Subcutaneous abdominal adipose tissue (tissue), 5 donors: ENCODE measurements around the gene GRID1.
"Not testable (repeated sequence)": the region's sequence is repeated elsewhere in the genome, so short reads cannot be mapped to it uniquely, and the experiment has no call there.

Experiments used
- H3K27ac ChIP-seq: one replicate; pipeline ENCODE4 v1.7.0; 2013; ENCODE audit warnings: low read depth, mild to moderate bottlenecking, inconsistent platforms, low read length, moderate library complexity
- H3K27me3 ChIP-seq, 5 donors: one replicate each; pipeline ENCODE4 v1.7.0; 2013; ENCODE audit warnings: low read length in 5 of 5, inconsistent platforms in 1 of 5; ENCODE audit not compliant: control insufficient read depth in 5 of 5, insufficient read depth in 4 of 5
- H3K36me3 ChIP-seq, 5 donors: one replicate each; pipeline ENCODE4 v1.7.0; 2013; ENCODE audit warnings: low read length in 5 of 5; ENCODE audit not compliant: control insufficient read depth in 5 of 5, insufficient read depth in 5 of 5
- H3K4me1 ChIP-seq, 5 donors: one replicate each; pipeline ENCODE4 v1.7.0; 2013; ENCODE audit warnings: low read length in 5 of 5, mild to moderate bottlenecking in 3 of 5, moderate library complexity in 1 of 5; ENCODE audit not compliant: control insufficient read depth in 5 of 5, insufficient read depth in 5 of 5
- H3K4me3 ChIP-seq, 5 donors: one replicate each; pipeline ENCODE4 v1.7.0; 2013; ENCODE audit warnings: low read length in 5 of 5, low read depth in 1 of 5
- H3K9ac ChIP-seq, 5 donors: one replicate each; pipeline ENCODE4 v1.7.0; 2013; ENCODE audit warnings: low read length in 5 of 5, mild to moderate bottlenecking in 4 of 5, moderate library complexity in 3 of 5
- H3K9me3 ChIP-seq, 5 donors: one replicate each; pipeline ENCODE4 v1.7.0; 2013; ENCODE audit warnings: low read length in 5 of 5; ENCODE audit not compliant: control insufficient read depth in 5 of 5
- donor health status: healthy.
- donor health status: healthy.
- donor health status: healthy.
- donor health status: healthy.
- donor health status: healthy.

The GRID1 gene

GRCh38 chr10:86391986-86392722, 25.6 kb upstream of the GRID1 start:
- Histone ChIP-seq H3K36me3 (no peaks in the 10 kb centered on the region), H3K9me3 (no peaks in the 10 kb centered on the region), H3K4me1 (peaks cover 0 to 8% (median 6%) of the 10 kb centered on the region in 5 donors), H3K27me3 (peaks cover 26 to 47% (median 33%) of the 10 kb centered on the region in 5 donors), H3K4me3 (no peak overlapping the region), H3K9ac (no peak overlapping the region), H3K27ac (no peak overlapping the region)

DNA sequence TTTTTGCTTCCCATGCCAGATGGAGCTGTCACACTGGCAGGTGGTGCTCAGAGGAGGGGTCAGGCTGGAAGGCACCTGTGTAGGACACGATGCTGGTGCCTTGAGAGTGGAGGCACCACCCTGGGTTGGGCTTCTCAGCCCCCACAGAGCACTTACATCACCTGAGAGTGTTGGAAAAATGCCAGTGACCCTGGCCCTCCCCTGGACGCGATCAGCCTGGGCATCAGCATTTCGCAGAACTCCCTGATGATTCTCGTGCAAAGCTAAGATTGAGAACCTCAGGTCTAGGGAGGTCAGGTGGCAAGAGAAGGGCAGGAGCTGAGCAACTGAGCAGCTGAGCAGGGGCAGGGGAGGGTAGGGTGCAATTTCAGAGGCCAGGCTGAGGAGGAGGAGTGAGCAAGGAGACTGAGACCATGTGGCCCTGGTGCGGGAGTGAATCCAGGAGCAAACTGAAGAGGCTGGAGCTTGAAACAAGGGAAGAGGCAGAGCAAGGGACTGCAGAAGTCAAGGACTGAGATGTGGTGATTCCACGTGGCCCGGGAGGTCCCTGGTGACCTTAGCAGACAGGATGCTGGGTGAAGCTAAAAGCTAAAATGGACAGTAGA, 24.7 kb upstream of the GRID1 start:
- no peaks in the 10 kb centered on the region for H3K9me3 ChIP-seq
- H3K27me3 ChIP-seq = peaks cover 26 to 48% (median 34%) of the 10 kb centered on the region in 5 donors
- H3K36me3 ChIP-seq = no peaks in the 10 kb centered on the region
- H3K4me1 ChIP-seq = peaks cover 0 to 8% (median 6%) of the 10 kb centered on the region in 5 donors
- H3K27ac ChIP-seq = no peak overlapping the region
- H3K9ac ChIP-seq = no peak overlapping the region
- no peak overlapping the region for H3K4me3 ChIP-seq

- no peak overlapping the region for H3K4me3 ChIP-seq
- peaks cover 0 to 8% (median 6%) of the 10 kb centered on the region in 5 donors for H3K4me1 ChIP-seq
- H3K9me3 ChIP-seq = no peaks in the 10 kb centered on the region
- H3K27ac ChIP-seq = no peak overlapping the region
- H3K9ac ChIP-seq = no peak overlapping the region
- H3K36me3 ChIP-seq = no peaks in the 10 kb centered on the region
- H3K27me3 ChIP-seq = peaks cover 26 to 52% (median 34%) of the 10 kb centered on the region in 5 donors
These were observed 23.9 kb upstream of the GRID1 start for GRCh38 chr10:86390337-86391120.

- Histone ChIP-seq H3K36me3 (no peaks in the 10 kb centered on the region), H3K9ac (no peak overlapping the region), H3K27me3 (peaks cover 26 to 52% (median 34%) of the 10 kb centered on the region in 5 donors), H3K9me3 (no peaks in the 10 kb centered on the region), H3K4me3 (peak overlapping the region; percentile 5 to 58 (median 40)), H3K27ac (no peak overlapping the region), H3K4me1 (peaks cover 0 to 8% (median 6%) of the 10 kb centered on the region in 5 donors)
These were observed 23.0 kb upstream of the GRID1 start for GRCh38 chr10:86389441-86390193.

- not testable (repeated sequence) for H3K27ac ChIP-seq, H3K9me3 ChIP-seq, H3K9ac ChIP-seq, H3K36me3 ChIP-seq, H3K4me1 ChIP-seq
- peak overlapping the region; percentile 5 to 58 (median 40) for H3K4me3 ChIP-seq
- H3K27me3 ChIP-seq = peaks cover 26 to 50% (median 34%) of the 10 kb centered on the region in 5 donors
These were observed 22.5 kb upstream of the GRID1 start for GRCh38 chr10:86389109-86389440.

DNA sequence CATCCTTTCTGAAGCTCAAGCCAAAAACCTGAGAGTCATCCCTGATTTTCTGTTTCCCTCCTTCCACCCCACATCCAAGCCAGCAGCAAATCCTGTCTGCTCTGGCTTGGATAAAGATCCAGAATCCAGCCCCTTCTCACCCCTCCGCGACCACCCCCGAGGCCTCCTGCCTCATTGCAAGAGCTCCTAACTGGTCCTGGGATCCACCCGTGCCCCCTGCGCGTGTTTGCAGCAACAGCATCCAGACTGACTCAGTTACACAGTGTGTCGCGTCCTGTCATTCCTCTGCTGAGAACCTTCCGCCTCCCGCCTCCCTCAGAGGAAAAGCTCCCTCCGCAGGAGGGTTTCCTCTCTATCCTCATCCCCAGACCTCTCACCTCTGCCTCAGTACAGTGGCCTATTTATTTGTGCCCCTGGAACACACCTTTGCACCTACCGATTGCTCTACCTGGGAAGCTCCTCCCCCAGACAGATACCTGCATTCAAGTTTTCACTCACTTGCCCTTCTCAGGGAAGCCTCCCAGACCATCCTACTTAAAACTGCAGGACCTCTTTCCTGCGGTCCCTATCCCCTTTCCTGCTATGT, 21.6 kb upstream of the GRID1 start:
- no peak overlapping the region for H3K9ac ChIP-seq
- no peaks in the 10 kb centered on the region for H3K9me3 ChIP-seq
- peaks cover 0 to 8% (median 6%) of the 10 kb centered on the region in 5 donors for H3K4me1 ChIP-seq
- H3K36me3 ChIP-seq = no peaks in the 10 kb centered on the region
- peaks cover 26 to 47% (median 34%) of the 10 kb centered on the region in 5 donors for H3K27me3 ChIP-seq
- H3K4me3 ChIP-seq = no peak overlapping the region
- no peak overlapping the region for H3K27ac ChIP-seq

DNA sequence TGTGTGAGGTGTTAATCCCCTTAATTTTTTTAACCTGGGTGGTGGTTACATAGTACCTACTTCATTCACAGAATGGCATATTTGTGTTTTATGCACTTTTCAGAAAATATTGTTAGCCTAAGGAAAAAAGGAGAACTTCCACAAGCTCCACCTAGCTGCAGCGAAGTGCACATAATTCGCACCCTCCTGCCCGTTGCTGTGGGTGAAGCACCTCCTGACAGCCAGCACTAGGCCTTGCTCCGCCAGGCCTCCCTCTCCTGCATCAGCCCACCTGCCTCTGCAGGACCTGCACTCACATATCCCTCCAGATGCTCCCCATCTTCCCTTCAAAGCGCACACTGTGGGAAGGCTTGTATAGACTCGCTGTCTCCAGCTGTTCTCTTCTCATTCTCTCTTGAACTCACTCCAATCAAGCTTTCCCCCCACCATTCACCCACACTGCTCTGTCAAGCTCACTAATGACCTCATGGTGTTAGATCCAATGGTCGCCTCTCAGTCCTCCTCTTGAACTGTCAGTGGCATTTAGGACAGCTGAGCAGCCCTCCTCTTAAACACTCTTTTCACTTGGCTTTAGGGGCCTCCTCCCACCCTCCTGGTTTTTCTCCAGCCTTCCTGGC, 20.7 kb upstream of the GRID1 start:
- peaks cover 22 to 46% (median 31%) of the 10 kb centered on the region in 5 donors for H3K27me3 ChIP-seq
- H3K9me3 ChIP-seq = no peaks in the 10 kb centered on the region
- H3K27ac ChIP-seq = no peak overlapping the region
- H3K9ac ChIP-seq = no peak overlapping the region
- H3K4me3 ChIP-seq = no peak overlapping the region
- no peaks in the 10 kb centered on the region for H3K36me3 ChIP-seq
- peaks cover 0 to 8% (median 6%) of the 10 kb centered on the region in 5 donors for H3K4me1 ChIP-seq

DNA sequence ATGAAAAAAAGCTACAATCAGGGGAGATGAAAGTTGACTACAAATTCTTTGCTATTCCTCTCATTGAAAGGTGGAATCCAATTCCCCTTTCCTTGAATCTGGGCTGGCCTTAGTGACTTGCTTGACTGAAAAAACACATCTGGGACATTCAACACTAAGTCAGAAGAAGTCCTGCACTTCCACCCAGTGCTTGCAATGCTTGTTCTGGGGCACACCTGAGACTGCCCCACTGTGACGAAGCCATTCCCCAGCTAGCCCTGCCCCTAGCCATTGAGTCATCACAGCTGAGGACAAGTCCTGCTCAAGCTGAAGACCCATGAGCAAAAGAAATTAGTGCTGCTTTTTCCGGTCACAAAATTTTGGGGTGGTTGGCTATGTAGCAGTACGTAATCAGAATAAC, 19.2 kb upstream of the GRID1 start:
- Histone ChIP-seq H3K9me3 (no peaks in the 10 kb centered on the region), H3K9ac (no peak overlapping the region), H3K4me1 (peaks cover 0 to 8% (median 6%) of the 10 kb centered on the region in 5 donors), H3K36me3 (no peaks in the 10 kb centered on the region), H3K27ac (no peak overlapping the region), H3K27me3 (peaks cover 14 to 33% (median 19%) of the 10 kb centered on the region in 5 donors), H3K4me3 (no peak overlapping the region)

GRCh38 chr10:86377797-86378146, 11.2 kb upstream of the GRID1 start:
- Histone ChIP-seq H3K9me3 (no peaks in the 10 kb centered on the region), H3K9ac (peak overlapping the region in 1 of 5 donors; percentile 13), H3K4me1 (peaks cover 0 to 6% (median 5%) of the 10 kb centered on the region in 5 donors), H3K4me3 (no peak overlapping the region), H3K36me3 (no peaks in the 10 kb centered on the region), H3K27ac (no peak overlapping the region), H3K27me3 (peaks cover 6 to 42% (median 35%) of the 10 kb centered on the region in 5 donors)
